BJ (cell line): ENCODE data around the gene APOC3. TPM values are rescaled to one million over a fixed set of nuclear protein-coding genes. Genes with fewer than 3 reads are reported as not detected.

Experiments
- CTCF ChIA-PET: fragments of 350-600 bp; formaldehyde crosslinking; extraction: SDS; loops from one replicate; lab custom pipeline; 2021; ENCODE audit warnings: antibody characterized with exemption, inconsistent platforms; lab: Yijun Ruan, JAX
- POLR2A ChIA-PET: fragments of 300-600 bp; sonication (Branson Sonifier 250); formaldehyde crosslinking; extraction: SDS; loops from one replicate; lab custom pipeline; 2021; ENCODE audit warnings: antibody characterized with exemption; lab: Charles Lee
- DNase-seq: peaks from one replicate; pipeline ENCODE4 v3.0.0-alpha.2; 2011; ENCODE audit warnings: low read depth
- H3K27me3 ChIP-seq: 2 replicates; pipeline ENCODE4 v1.6.0; 2011; ENCODE audit warnings: low read length; ENCODE audit not compliant: control insufficient read depth, insufficient read depth
- H3K36me3 ChIP-seq: 2 replicates; pipeline ENCODE4 v1.5.1; 2011; ENCODE audit warnings: low read length; ENCODE audit not compliant: control insufficient read depth, insufficient read depth
- H3K4me3 ChIP-seq: 2 replicates; pipeline ENCODE4 v1.5.1; 2011; ENCODE audit warnings: low read depth, mild to moderate bottlenecking, control low read depth, low read length
- polyA plus RNA-seq: library from polyadenylated mRNA; depleted of rRNA; stranded (reverse); fragments of >200 nt; gene quantifications from 2 replicates; pipeline ENCODE4 v1.2.3, GENCODE V29; 2011
- TF ChIP-seq, protein P1 (sequence below): IDR thresholded peaks from 2 replicates; pipeline ENCODE4 v1.5.1; 2011; ENCODE audit warnings: low read depth, mild to moderate bottlenecking, control low read depth, inconsistent platforms, low read length, moderate library complexity; ENCODE audit not compliant: insufficient read depth

Gene APOC3
- polyA plus RNA-seq, 1 experiment, result not detected

DNA sequence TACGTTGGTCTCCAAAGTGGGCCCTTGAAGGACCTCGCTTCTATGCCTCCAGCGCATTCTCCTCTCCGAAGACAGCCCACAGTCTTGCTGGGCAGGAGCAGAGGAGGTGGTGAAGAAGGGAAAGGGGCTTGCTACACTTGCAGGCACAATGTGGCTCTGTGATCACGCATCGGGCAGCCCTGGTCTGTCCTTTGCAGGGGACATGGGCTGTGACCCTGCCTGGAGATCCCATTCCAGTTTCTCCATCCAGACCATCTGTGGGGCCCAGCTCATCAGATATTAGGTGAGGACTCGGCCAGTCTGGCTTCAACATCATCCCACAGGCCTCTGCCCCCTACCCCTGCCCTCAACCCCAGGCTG lies 6.9 kb downstream of the APOC3 start:
- no peaks in the 10 kb centered on the region for H3K27me3 ChIP-seq
- TF ChIP-seq, protein P1, sequence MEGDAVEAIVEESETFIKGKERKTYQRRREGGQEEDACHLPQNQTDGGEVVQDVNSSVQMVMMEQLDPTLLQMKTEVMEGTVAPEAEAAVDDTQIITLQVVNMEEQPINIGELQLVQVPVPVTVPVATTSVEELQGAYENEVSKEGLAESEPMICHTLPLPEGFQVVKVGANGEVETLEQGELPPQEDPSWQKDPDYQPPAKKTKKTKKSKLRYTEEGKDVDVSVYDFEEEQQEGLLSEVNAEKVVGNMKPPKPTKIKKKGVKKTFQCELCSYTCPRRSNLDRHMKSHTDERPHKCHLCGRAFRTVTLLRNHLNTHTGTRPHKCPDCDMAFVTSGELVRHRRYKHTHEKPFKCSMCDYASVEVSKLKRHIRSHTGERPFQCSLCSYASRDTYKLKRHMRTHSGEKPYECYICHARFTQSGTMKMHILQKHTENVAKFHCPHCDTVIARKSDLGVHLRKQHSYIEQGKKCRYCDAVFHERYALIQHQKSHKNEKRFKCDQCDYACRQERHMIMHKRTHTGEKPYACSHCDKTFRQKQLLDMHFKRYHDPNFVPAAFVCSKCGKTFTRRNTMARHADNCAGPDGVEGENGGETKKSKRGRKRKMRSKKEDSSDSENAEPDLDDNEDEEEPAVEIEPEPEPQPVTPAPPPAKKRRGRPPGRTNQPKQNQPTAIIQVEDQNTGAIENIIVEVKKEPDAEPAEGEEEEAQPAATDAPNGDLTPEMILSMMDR, result no peak
- CTCF ChIA-PET, result interaction anchor here (0.7 to 3.3 kb wide), 19 partner anchors 9 to 307 kb away, joined by 3 to 34 read pairs (median 5); partner anchors contain the start of genes APOA4, APOA5, PAFAH1B2 and ZPR1
- H3K4me3 ChIP-seq, result no peak overlapping the region
- POLR2A ChIA-PET, result no interaction called here
- H3K36me3 ChIP-seq, result no peaks in the 10 kb centered on the region
- no peak for DNase-seq

DNA sequence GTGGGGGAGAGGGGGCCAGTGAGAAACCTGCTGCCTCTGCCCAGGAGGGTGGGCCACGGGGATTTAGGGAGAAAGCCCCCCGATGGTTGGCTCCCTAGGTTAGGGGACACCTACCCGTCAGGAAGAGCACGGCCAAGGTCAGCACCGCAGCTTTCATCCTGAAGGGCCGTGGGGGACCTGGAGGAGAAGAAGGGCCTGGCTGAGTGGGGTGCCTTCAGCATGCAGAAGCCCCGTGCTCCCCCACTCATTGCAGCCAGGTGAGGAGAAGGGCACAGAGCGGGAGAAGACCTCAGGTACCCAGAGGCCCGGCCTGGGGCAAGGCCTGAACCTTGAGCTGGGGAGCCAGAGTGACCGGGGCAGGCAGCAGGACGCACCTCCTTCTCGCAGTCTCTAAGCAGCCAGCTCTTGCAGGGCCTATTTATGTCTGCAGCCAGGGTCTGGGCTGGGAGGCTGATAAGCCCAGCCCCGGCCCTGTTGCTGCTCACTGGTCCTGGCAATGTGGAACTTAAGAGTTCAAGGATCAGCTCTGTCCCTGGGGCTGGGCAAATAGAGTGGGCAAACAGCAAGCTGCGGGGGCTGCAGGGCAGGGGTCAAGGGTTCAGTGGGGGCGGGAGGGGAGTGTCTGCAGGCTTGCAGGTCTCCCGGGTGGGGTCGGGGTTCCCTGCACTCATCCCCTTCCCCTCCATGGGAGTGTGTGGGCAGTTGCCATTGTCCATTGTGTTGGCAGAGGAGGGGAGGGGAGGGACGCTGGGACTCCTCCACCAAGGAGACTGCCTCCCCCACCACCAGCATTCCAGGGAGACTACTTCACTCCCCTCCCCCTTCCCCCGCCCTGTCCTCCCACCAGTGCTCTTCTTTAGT lies 7.8 kb downstream of the APOC3 start, which contains the start of gene APOA1:
APOA1 (minus strand) TSS at position 392 of the 861 bp plus-strand sequence; CDS start at position 157, 235 bp downstream.
- Histone ChIP-seq H3K36me3 (no peaks in the 10 kb centered on the region), H3K4me3 (no peak within 1 kb of the TSS), H3K27me3 (no peaks in the 10 kb centered on the region)
- TF ChIP-seq, protein P1, result no peak
- POLR2A ChIA-PET, result no interaction called here
- no peak for DNase-seq
- CTCF ChIA-PET, result interaction anchor here (0.9 to 3.3 kb wide), 7 partner anchors 8 to 49 kb away, joined by 3 to 34 read pairs (median 12); partner anchors contain the start of genes APOA5 and ZPR1

DNA sequence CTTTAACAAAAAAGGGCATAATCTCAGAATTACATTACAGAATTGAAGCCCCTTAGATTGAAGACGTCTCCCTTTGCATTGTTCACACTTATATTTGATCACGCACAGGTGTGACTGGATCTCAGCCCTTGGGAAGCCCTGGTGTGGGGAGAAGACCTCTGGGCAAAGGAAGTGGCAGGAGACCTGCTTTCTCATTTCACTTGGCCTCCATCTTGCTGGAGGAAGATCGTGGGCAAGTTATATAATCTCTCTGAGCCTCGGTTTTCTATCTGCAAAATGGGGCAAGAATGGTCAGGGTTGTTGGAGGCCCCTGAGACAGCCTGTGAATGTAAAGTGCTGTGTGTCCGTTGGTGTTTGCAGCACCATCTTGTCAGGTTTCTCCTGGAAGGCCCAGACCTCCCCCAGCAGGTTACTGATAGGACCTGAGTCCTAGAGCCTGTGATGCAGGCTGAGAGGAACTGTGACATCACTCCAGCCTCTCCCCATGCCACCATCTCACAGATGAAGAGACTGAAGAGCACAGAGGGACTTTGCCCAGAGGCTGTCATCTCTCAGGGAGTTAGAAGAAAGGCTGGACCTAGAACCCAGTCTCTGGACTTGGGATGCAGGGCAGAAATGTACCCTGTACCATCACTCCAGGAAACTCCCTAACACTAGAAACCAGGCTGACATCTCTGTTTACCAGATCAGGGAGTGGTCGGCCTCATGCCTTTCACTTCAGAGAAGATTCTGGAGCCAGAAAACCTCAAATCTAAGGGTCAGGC lies 8.8 kb downstream of the APOC3 start:
- no peak overlapping the region for H3K4me3 ChIP-seq
- CTCF ChIA-PET, result interaction anchor here (1.1 to 2.1 kb wide), 4 partner anchors 10 to 389 kb away, joined by 3 to 9 read pairs (median 6); no protein-coding TSS in a partner anchor
- DNase-seq, result no peak
- peaks cover under 1% of the 10 kb centered on the region for H3K36me3 ChIP-seq
- TF ChIP-seq, protein P1, result no peak
- H3K27me3 ChIP-seq, result no peaks in the 10 kb centered on the region
- POLR2A ChIA-PET, result no interaction called here

DNA sequence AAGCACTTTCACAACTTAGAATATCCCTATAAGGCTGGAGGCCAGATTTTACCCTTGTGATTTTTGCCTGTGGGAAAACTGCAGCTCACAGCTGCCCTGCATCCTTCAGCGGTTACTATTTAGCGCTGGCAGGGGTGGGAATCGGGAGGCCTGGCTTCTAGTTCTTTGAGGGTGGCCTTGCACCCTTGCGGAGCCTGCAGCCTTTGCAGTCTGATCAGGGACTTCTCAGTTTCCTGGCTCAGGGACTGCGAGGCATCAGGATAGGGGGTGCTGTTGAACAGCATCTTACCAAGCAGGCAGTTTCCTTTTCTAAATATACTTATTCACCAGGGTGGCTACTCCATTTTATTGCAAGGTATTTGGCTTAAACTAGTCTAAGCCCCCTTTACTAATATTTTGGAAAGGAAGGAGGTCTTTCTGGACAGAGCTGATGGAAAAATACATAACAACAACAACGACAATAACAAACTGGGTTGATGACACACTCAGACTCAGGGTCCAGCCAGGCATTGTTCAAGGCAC lies 10.6 kb downstream of the APOC3 start:
- CTCF ChIA-PET, result interaction anchor here (1.4 to 2.1 kb wide), 5 partner anchors 9 to 266 kb away, joined by 3 to 10 read pairs (median 9); partner anchors contain the start of gene APOA5
- TF ChIP-seq, protein P1, result peak; percentile 39
- DNase-seq, result no peak
- Histone ChIP-seq H3K4me3 (no peak overlapping the region), H3K27me3 (no peaks in the 10 kb centered on the region), H3K36me3 (peaks cover 3% of the 10 kb centered on the region)
- POLR2A ChIA-PET, result no interaction called here
